ENCODE results near the gene JPH2.

DNA sequence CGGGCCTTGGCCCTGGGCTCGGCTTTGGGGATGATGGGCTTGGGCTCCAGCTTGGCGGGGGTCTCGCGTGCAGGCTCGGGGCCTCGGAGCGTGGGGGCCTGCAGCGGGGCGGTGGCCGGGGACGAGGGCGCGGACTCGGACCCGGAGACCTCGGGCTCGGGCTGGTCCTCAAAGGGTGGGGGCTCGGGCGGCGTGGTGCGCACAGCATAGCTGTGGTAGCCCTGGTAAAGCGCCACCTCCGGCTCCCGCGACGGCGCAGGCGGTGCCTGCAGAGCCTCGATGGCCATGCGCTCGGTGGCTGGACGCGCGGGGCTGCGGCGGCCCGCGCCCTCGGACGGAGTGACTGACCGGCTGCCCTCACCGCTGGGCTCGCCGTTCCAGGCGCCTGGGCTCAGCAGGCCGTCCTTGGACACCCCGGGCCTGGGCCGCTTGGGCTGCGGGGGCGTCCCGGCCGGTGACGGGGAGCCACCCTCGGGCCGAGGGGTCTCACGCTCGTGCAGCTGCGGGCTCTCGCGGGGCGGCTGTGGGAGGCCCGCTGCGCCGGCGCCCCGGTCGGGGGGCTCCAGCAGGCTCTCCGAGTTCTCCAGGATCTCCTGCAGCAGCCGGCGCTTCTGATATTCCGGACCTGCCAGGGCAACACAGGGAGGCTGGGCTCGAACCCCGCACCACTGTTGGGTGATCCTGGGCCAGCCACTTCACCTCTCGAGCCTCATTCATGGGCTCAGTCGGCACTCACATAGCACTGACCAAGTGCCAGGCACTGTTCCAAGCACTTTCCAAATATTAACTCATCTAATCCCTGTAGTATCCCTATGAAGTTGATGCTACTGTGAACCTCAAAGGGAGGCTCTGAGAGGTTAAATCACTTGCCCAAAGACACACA is 71.0 kb downstream of the JPH2 start:
- TF ChIP-seq, protein P1, sequence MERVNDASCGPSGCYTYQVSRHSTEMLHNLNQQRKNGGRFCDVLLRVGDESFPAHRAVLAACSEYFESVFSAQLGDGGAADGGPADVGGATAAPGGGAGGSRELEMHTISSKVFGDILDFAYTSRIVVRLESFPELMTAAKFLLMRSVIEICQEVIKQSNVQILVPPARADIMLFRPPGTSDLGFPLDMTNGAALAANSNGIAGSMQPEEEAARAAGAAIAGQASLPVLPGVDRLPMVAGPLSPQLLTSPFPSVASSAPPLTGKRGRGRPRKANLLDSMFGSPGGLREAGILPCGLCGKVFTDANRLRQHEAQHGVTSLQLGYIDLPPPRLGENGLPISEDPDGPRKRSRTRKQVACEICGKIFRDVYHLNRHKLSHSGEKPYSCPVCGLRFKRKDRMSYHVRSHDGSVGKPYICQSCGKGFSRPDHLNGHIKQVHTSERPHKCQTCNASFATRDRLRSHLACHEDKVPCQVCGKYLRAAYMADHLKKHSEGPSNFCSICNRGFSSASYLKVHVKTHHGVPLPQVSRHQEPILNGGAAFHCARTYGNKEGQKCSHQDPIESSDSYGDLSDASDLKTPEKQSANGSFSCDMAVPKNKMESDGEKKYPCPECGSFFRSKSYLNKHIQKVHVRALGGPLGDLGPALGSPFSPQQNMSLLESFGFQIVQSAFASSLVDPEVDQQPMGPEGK (CRISPR knock-in tag; IDR thresholded peaks at IDR 0.05; ENCODE audit: borderline replicate concordance) = no peak
- TF ChIP-seq RARB (CRISPR knock-in tag; IDR thresholded peaks at IDR 0.05) (no peak), CSDC2 (CRISPR knock-in tag; IDR thresholded peaks at IDR 0.05) (no peak), ARNTL (CRISPR knock-in tag; IDR thresholded peaks at IDR 0.05; ENCODE audit: borderline replicate concordance, low read depth) (no peak), ZNF565 (CRISPR knock-in tag; conservative IDR thresholded peaks at IDR 0.05; ENCODE audit: low read depth) (no peak)
- TF ChIP-seq, protein P2, sequence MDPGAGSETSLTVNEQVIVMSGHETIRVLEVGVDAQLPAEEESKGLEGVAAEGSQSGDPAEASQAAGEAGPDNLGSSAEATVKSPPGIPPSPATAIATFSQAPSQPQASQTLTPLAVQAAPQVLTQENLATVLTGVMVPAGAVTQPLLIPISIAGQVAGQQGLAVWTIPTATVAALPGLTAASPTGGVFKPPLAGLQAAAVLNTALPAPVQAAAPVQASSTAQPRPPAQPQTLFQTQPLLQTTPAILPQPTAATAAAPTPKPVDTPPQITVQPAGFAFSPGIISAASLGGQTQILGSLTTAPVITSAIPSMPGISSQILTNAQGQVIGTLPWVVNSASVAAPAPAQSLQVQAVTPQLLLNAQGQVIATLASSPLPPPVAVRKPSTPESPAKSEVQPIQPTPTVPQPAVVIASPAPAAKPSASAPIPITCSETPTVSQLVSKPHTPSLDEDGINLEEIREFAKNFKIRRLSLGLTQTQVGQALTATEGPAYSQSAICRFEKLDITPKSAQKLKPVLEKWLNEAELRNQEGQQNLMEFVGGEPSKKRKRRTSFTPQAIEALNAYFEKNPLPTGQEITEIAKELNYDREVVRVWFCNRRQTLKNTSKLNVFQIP (CRISPR knock-in tag; IDR thresholded peaks at IDR 0.05; ENCODE audit: borderline replicate concordance, low read depth) = no peak
